ENCODE measurements around the gene NAPB. TPM values are rescaled to one million over a fixed set of nuclear protein-coding genes. Genes with fewer than 3 reads are reported as not detected.

The NAPB gene
- polyA plus RNA-seq, 2 of the 4 experiments (the other 2 are of a cell fraction) = 6.2 to 12.7 TPM

DNA sequence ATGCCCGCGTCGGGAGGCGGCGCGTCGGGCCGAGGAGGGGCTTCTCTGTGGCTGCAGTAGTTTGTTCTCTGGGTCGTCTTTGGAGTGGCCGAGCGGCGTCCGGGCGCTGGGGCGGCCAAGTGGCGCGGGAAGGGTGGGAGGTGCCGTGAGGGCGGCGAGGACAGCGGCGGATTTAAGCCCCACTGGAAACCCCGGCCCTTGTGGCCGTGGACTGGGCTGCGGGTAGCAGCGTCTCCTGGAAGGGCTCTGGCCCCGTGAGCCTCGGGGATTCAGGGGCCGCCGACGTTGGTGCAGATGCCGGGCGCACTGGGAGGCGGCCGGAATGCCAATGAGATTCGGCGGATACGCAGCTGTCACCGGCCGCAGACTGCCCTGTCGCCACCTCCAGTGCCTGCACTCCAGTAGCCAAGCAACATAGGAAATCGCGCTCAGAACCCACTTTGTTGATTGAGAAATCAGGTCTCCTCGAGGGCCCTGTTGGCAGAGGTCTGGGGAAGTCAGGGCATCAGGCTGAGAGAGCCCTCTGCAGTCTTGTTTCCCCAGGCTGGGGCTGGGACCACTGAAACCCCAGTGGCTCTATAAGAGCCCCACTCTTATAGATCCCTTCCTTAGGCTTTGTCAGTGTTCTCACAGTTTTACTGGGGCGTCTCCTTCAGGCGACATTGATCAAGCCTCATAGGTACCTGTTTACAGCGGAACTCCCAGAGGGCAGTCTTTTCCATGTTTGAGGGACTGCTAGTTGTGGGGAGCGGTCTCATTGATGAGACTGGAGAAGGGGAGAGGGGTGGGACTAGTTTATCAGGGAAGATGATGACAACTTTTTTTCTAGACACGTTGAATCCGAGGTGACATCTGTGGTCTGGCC, 58.7 kb downstream of the NAPB start:
- FAIRE-seq (no peak), DNase-seq (ENCODE audit: low read depth in 1 of 2, low spot score in 1 of 2) (no peak), ATAC-seq (peak; percentile 5 to 18)
- Histone ChIP-seq H3K4me2 (peak overlapping the region; percentile 92), H3K9me3 (no peaks in the 10 kb centered on the region), H3K27ac (peak overlapping the region; percentile 90 to 95), H3K4me1 (peaks cover 39% of the 10 kb centered on the region), H3K4me3 (peak overlapping the region; percentile 89)
- TF ChIP-seq EP300 (IDR thresholded peaks at IDR 0.05) = no peak
- TF ChIP-seq EHF (CRISPR knock-in tag; IDR thresholded peaks at IDR 0.05) = no peak
- no peak for TF ChIP-seq BHLHE40 (IDR thresholded peaks at IDR 0.05; ENCODE audit: low read depth, low read length)
- 13% methylated on average over 31 of the region's 50 CpGs for WGBS (ENCODE audit: missing lambda C conversion rate)
- CTCF ChIA-PET = interaction anchor here (1.0 to 2.1 kb wide), 2 partner anchors 12 to 47 kb away, joined by 3 to 6 read pairs; no protein-coding TSS in a partner anchor
- POLR2A ChIA-PET = interaction anchor here (1.0 to 5.7 kb wide), 3 partner anchors 12 to 58 kb away, joined by 7 to 92 read pairs (median 8); partner anchors contain the start of genes NAPB and NXT1

DNA sequence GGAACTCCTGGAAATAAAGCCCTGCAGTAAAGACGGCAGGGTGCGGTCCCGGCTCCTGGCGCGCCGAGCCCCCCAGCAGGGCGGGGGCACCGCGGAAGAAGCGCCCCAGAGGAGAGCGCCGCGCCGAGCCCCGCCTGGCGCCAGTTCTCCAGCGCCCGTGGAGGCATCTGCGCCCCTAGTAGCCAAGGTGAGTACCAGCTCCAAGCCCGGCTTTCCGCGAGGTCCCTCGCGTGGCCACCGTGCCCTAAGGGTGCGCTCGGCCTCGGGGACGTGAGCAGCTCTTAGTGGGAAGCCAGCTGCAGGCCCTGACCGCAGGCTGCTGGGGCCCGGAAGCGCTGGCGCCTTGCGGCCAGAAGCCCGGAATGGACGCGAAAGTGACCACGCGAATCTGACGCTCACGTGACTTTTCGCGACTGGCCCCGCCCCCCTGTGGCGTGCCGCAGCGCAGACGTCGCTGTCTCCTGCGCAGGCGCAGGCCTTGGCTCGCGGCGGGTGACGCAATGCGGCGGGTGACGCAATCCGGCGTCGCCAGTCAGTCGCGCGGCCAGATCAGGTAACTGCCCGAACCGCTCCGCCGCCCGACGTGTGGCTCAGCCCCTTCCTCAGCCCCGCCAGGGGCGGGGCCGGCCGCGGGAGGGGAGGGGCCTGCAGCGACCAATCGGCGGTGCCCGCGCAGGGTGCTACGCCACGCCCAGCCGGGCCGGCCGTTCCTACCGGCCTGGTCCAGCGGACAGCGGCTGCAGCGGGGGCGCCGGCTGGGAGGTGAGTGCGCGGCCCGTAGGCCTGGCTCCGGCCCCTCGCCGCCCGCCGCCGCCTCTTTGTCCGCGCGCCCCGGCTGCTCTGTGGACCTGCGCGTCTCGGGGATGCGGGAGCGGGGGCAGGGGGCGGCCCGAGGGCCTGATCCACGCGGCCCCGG, 59.6 kb downstream of the NAPB start, which contains the start of gene GZF1:
TSS of gene GZF1 (plus strand) at position 707 of the 916 bp plus-strand sequence. CDS start 2,202 bp downstream, outside the sequence.
- peak; percentile 71 to 83 for ATAC-seq
- Histone ChIP-seq H3K9me3 (no peaks in the 10 kb centered on the region), H3K27ac (peak within 1 kb of the TSS; percentile 92 to 96), H3K4me1 (peaks cover 37% of the 10 kb centered on the region), H3K4me2 (peak within 1 kb of the TSS; percentile 92), H3K4me3 (peak within 1 kb of the TSS; percentile 89)
- under 1% methylated on average over 37 of the region's 114 CpGs for WGBS (ENCODE audit: missing lambda C conversion rate)
- peak; percentile 87 to 99 for DNase-seq (ENCODE audit: low read depth in 1 of 2, low spot score in 1 of 2)
- FAIRE-seq = no peak
- ChIA-PET CTCF (interaction anchor here (1.0 to 2.1 kb wide), 4 partner anchors 11 to 60 kb away, joined by 4 to 6 read pairs (median 5); partner anchors contain the start of genes NAPB and NXT1), POLR2A (interaction anchor here (1.0 to 5.7 kb wide), 6 partner anchors 9 to 644 kb away, joined by 3 to 92 read pairs (median 4); partner anchors contain the start of genes CST3, NAPB and NXT1)
- TF ChIP-seq ATOH8 (CRISPR knock-in tag; IDR thresholded peaks at IDR 0.05; ENCODE audit: low read depth) = peak; percentile 85
- no peak for TF ChIP-seq GATA3 (IDR thresholded peaks at IDR 0.05; ENCODE audit: borderline replicate concordance)
- peak; percentile 97 for TF ChIP-seq MYC (IDR thresholded peaks at IDR 0.05; ENCODE audit: borderline replicate concordance, low read length)
- TF ChIP-seq HOXA7 (CRISPR knock-in tag; IDR thresholded peaks at IDR 0.05) = 0 out of 2 replicates have a peak, but pooled peaks have one; percentile 3
- TF ChIP-seq NFE2L2 (conservative IDR thresholded peaks at IDR 0.05; ENCODE audit: low read length) = no peak
- TF ChIP-seq FOSL2 (IDR thresholded peaks at IDR 0.05) = no peak
- TF ChIP-seq FOSL2 (CRISPR knock-in tag; IDR thresholded peaks at IDR 0.05) = peak; percentile 96
- 0 out of 2 replicates have a peak, but pooled peaks have one; percentile 20 for TF ChIP-seq HDAC2 (IDR thresholded peaks at IDR 0.05)
- peak; percentile 98 for TF ChIP-seq USF2 (IDR thresholded peaks at IDR 0.05)
- no peak; the same call in 1 of the 2 replicates for TF ChIP-seq TP53 (CRISPR knock-in tag; IDR thresholded peaks at IDR 0.05)
- TF ChIP-seq FOSB (CRISPR knock-in tag; IDR thresholded peaks at IDR 0.05) = no peak
- TF ChIP-seq JUN (IDR thresholded peaks at IDR 0.05) = peak; percentile 88 to 99; a peak in 4 of 5 replicates
- TF ChIP-seq ZFP36 (IDR thresholded peaks at IDR 0.05; ENCODE audit: borderline replicate concordance, partially characterized antibody) = no peak
- peak; percentile 32; the same call in 1 of the 2 replicates for TF ChIP-seq RFX5 (IDR thresholded peaks at IDR 0.05)
- TF ChIP-seq EHMT2 (IDR thresholded peaks at IDR 0.05; ENCODE audit: low read depth) = no peak
- TF ChIP-seq HOXB13 (CRISPR knock-in tag; IDR thresholded peaks at IDR 0.05; ENCODE audit: low read depth) = peak; percentile 66; the same call in 1 of the 2 replicates
- TF ChIP-seq CBX8 (IDR thresholded peaks at IDR 0.05) = no peak
- peak; percentile 57; the same call in 1 of the 2 replicates for TF ChIP-seq FOXS1 (CRISPR knock-in tag; IDR thresholded peaks at IDR 0.05)
- TF ChIP-seq, protein P1, sequence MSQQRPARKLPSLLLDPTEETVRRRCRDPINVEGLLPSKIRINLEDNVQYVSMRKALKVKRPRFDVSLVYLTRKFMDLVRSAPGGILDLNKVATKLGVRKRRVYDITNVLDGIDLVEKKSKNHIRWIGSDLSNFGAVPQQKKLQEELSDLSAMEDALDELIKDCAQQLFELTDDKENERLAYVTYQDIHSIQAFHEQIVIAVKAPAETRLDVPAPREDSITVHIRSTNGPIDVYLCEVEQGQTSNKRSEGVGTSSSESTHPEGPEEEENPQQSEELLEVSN (IDR thresholded peaks at IDR 0.05; ENCODE audit: borderline replicate concordance, low read depth) = peak; percentile 83
- TF ChIP-seq ESRRA (IDR thresholded peaks at IDR 0.05; ENCODE audit: borderline replicate concordance, low read length) = no peak
- TF ChIP-seq HOXB5 (CRISPR knock-in tag; IDR thresholded peaks at IDR 0.05) = peak; percentile 79
- 0 out of 2 replicates have a peak, but pooled peaks have one; percentile 28 for TF ChIP-seq KDM5A (IDR thresholded peaks at IDR 0.05)
- peak; percentile 97 for TF ChIP-seq MAX (IDR thresholded peaks at IDR 0.05)
- TF ChIP-seq TFCP2L1 (CRISPR knock-in tag; IDR thresholded peaks at IDR 0.05) = peak; percentile 90; the same call in 1 of the 2 replicates
- peak; percentile 96 for TF ChIP-seq POLR2A (IDR thresholded peaks at IDR 0.05; ENCODE audit: low read length)
- TF ChIP-seq ZNF302 (CRISPR knock-in tag; IDR thresholded peaks at IDR 0.05) = no peak
- TF ChIP-seq RCOR1 (IDR thresholded peaks at IDR 0.05; ENCODE audit: low read depth, low read length) = no peak
- TF ChIP-seq HMGXB4 (CRISPR knock-in tag; IDR thresholded peaks at IDR 0.05; ENCODE audit: borderline replicate concordance) = peak; percentile 44; the same call in 1 of the 2 replicates

All from A549 (cell line).